ENCODE measurements around the gene SLC6A18. TPM values are rescaled to one million over a fixed set of nuclear protein-coding genes. Genes with fewer than 3 reads are reported as not detected.

SLC6A18 gene
- total RNA-seq, 5 donors from 2014 or later (not counting 1 experiment from before 2014, with no cell fraction given) = not detected

- POLR2A ChIA-PET = interaction anchor here in 1 of 2 donors (0.7 kb wide), 1 partner anchor 197 kb away, joined by 5 read pairs; no protein-coding TSS in a partner anchor
- ATAC-seq (replicated peaks in 1 of 4) (no peak), DNase-seq (no peak)
- Histone ChIP-seq H3K27ac (ENCODE audit: low read length) (no peak overlapping the region), H3K36me3 (ENCODE audit: control insufficient read depth in 2 of 2, extremely low read depth in 1 of 2, insufficient read depth in 1 of 2, low read length in 1 of 2) (no peaks in the 10 kb centered on the region), H3K27me3 (replicated peaks in 1 of 2; ENCODE audit: control insufficient read depth in 2 of 2, extremely low read depth in 1 of 2, insufficient read depth in 2 of 2, low read length in 1 of 2) (peaks cover 0 to 56% of the 10 kb centered on the region in 2 experiments), H3K9me3 (no peaks in the 10 kb centered on the region), H3K4me3 (ENCODE audit: control insufficient read depth in 1 of 2, extremely low read depth in 1 of 2, low read length in 1 of 2) (no peak overlapping the region), H3K4me1 (ENCODE audit: control insufficient read depth in 1 of 2, extremely low read depth in 1 of 2, insufficient read depth in 2 of 2, low read length in 2 of 2) (peaks cover 0 to 3% of the 10 kb centered on the region in 2 experiments)
- H3K27me3 Mint-ChIP-seq = peaks cover 9 to 21% of the 10 kb centered on the region in 2 donors
- H3K9me3 Mint-ChIP-seq = peaks cover 8 to 13% (median 8%) of the 10 kb centered on the region in 3 donors
- peaks cover 0 to 4% (median 4%) of the 10 kb centered on the region in 3 donors for H3K4me1 Mint-ChIP-seq
- WGBS (ENCODE audit: insufficient coverage) = 95% methylated on average over 25 of the region's 25 CpGs
- CTCF ChIA-PET = no interaction called here
- no peak overlapping the region for H3K4me3 Mint-ChIP-seq
- no peak overlapping the region for H3K27ac Mint-ChIP-seq
- H3K36me3 Mint-ChIP-seq = peaks cover 3% of the 10 kb centered on the region
Observed at GRCh38 chr5:1232780-1233179, 7.6 kb downstream of the SLC6A18 start.

DNA sequence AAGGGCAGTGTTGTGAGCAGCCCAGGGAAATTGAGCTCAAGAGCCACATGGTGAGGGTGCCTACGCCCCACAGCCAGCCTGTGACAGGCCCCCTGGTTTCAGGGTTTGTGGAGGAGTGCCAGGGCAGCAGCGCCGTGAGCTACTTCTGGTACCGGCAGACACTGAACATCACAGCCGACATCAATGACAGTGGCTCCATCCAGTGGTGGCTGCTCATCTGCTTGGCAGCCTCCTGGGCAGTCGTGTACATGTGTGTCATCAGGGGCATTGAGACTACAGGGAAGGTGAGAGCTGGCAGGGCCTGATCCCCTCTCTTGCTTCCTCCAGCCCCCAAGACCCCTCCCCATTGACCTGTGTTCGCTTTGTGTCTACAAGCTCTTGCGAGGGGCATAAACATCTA, 10.2 kb downstream of the SLC6A18 start:
- H3K36me3 ChIP-seq (ENCODE audit: control insufficient read depth in 2 of 2, extremely low read depth in 1 of 2, insufficient read depth in 1 of 2, low read length in 1 of 2) = no peaks in the 10 kb centered on the region
- DNase-seq = no peak
- ChIA-PET CTCF (no interaction called here), POLR2A (no interaction called here)
- H3K4me3 ChIP-seq (ENCODE audit: control insufficient read depth in 1 of 2, extremely low read depth in 1 of 2, low read length in 1 of 2) = no peak overlapping the region
- no peaks in the 10 kb centered on the region for H3K9me3 ChIP-seq
- H3K27ac ChIP-seq (ENCODE audit: low read length) = no peak overlapping the region
- Mint-ChIP-seq H3K27me3 (peaks cover 3 to 5% of the 10 kb centered on the region in 2 donors), H3K36me3 (peaks cover 3% of the 10 kb centered on the region), H3K9me3 (peaks cover 8 to 13% (median 8%) of the 10 kb centered on the region in 3 donors), H3K27ac (no peak overlapping the region), H3K4me3 (no peak overlapping the region), H3K4me1 (no peaks in the 10 kb centered on the region)
- no peaks in the 10 kb centered on the region for H3K4me1 ChIP-seq (ENCODE audit: control insufficient read depth in 1 of 2, extremely low read depth in 1 of 2, insufficient read depth in 2 of 2, low read length in 2 of 2)
- no peak for ATAC-seq (replicated peaks in 1 of 4)
- 87% methylated on average over 7 of the region's 8 CpGs for WGBS (ENCODE audit: insufficient coverage)
- peaks cover 0 to 37% of the 10 kb centered on the region in 2 experiments for H3K27me3 ChIP-seq (replicated peaks in 1 of 2; ENCODE audit: control insufficient read depth in 2 of 2, extremely low read depth in 1 of 2, insufficient read depth in 2 of 2, low read length in 1 of 2)

- H3K36me3 Mint-ChIP-seq = peaks cover 3% of the 10 kb centered on the region
- no CpG with 5 or more reads among the region's 1 CpG for WGBS (ENCODE audit: insufficient coverage)
- POLR2A ChIA-PET = no interaction called here
Observed at GRCh38 chr5:1235838-1236237, 10.7 kb downstream of the SLC6A18 start.

GRCh38 chr5:1239505-1240251, 14.5 kb downstream of the SLC6A18 start:
- Histone ChIP-seq H3K36me3 (ENCODE audit: control insufficient read depth in 2 of 2, extremely low read depth in 1 of 2, insufficient read depth in 1 of 2, low read length in 1 of 2) (no peaks in the 10 kb centered on the region), H3K4me3 (ENCODE audit: control insufficient read depth in 1 of 2, extremely low read depth in 1 of 2, low read length in 1 of 2) (no peak overlapping the region), H3K27ac (ENCODE audit: low read length) (no peak overlapping the region), H3K4me1 (ENCODE audit: control insufficient read depth in 1 of 2, extremely low read depth in 1 of 2, insufficient read depth in 2 of 2, low read length in 2 of 2) (no peaks in the 10 kb centered on the region), H3K9me3 (no peaks in the 10 kb centered on the region), H3K27me3 (replicated peaks in 1 of 2; ENCODE audit: control insufficient read depth in 2 of 2, extremely low read depth in 1 of 2, insufficient read depth in 2 of 2, low read length in 1 of 2) (peaks cover 0 to 26% of the 10 kb centered on the region in 2 experiments)
- H3K36me3 Mint-ChIP-seq = peaks cover 3% of the 10 kb centered on the region
- H3K27me3 Mint-ChIP-seq = peaks cover 0 to 3% of the 10 kb centered on the region in 2 donors
- H3K4me1 Mint-ChIP-seq = no peaks in the 10 kb centered on the region
- ATAC-seq (replicated peaks in 1 of 4) (no peak), DNase-seq (no peak)
- peaks cover 8 to 13% (median 8%) of the 10 kb centered on the region in 3 donors for H3K9me3 Mint-ChIP-seq
- no peak overlapping the region for H3K27ac Mint-ChIP-seq
- H3K4me3 Mint-ChIP-seq = no peak overlapping the region
- POLR2A ChIA-PET = no interaction called here
- CTCF ChIA-PET = no interaction called here
- 89% methylated on average over 18 of the region's 22 CpGs for WGBS (ENCODE audit: insufficient coverage)

More at GRCh38 chr5:1235838-1236237, 10.7 kb downstream of the SLC6A18 start:
- Mint-ChIP-seq H3K4me3 (no peak overlapping the region), H3K27ac (no peak overlapping the region), H3K4me1 (no peaks in the 10 kb centered on the region), H3K9me3 (peaks cover 8 to 13% (median 8%) of the 10 kb centered on the region in 3 donors), H3K27me3 (peaks cover 0 to 2% of the 10 kb centered on the region in 2 donors)
- Histone ChIP-seq H3K4me1 (ENCODE audit: control insufficient read depth in 1 of 2, extremely low read depth in 1 of 2, insufficient read depth in 2 of 2, low read length in 2 of 2) (no peaks in the 10 kb centered on the region), H3K36me3 (ENCODE audit: control insufficient read depth in 2 of 2, extremely low read depth in 1 of 2, insufficient read depth in 1 of 2, low read length in 1 of 2) (no peaks in the 10 kb centered on the region), H3K27me3 (replicated peaks in 1 of 2; ENCODE audit: control insufficient read depth in 2 of 2, extremely low read depth in 1 of 2, insufficient read depth in 2 of 2, low read length in 1 of 2) (peaks cover 0 to 32% of the 10 kb centered on the region in 2 experiments), H3K9me3 (no peaks in the 10 kb centered on the region), H3K4me3 (ENCODE audit: control insufficient read depth in 1 of 2, extremely low read depth in 1 of 2, low read length in 1 of 2) (no peak overlapping the region), H3K27ac (ENCODE audit: low read length) (no peak overlapping the region)
- ATAC-seq (replicated peaks in 1 of 4) (no peak), DNase-seq (no peak)
- CTCF ChIA-PET = no interaction called here

GRCh38 chr5:1240496-1241260, 15.5 kb downstream of the SLC6A18 start:
- Histone ChIP-seq H3K27me3 (replicated peaks in 1 of 2; ENCODE audit: control insufficient read depth in 2 of 2, extremely low read depth in 1 of 2, insufficient read depth in 2 of 2, low read length in 1 of 2) (peaks cover 0 to 28% of the 10 kb centered on the region in 2 experiments), H3K9me3 (no peaks in the 10 kb centered on the region), H3K4me3 (ENCODE audit: control insufficient read depth in 1 of 2, extremely low read depth in 1 of 2, low read length in 1 of 2) (no peak overlapping the region), H3K4me1 (ENCODE audit: control insufficient read depth in 1 of 2, extremely low read depth in 1 of 2, insufficient read depth in 2 of 2, low read length in 2 of 2) (no peaks in the 10 kb centered on the region), H3K27ac (ENCODE audit: low read length) (no peak overlapping the region), H3K36me3 (ENCODE audit: control insufficient read depth in 2 of 2, extremely low read depth in 1 of 2, insufficient read depth in 1 of 2, low read length in 1 of 2) (no peaks in the 10 kb centered on the region)
- no peak for ATAC-seq (replicated peaks in 1 of 4)
- DNase-seq = no peak
- peaks cover 0 to 5% of the 10 kb centered on the region in 2 donors for H3K27me3 Mint-ChIP-seq
- WGBS (ENCODE audit: insufficient coverage) = 85% methylated on average over 27 of the region's 29 CpGs
- H3K36me3 Mint-ChIP-seq = peaks cover 3% of the 10 kb centered on the region
- H3K27ac Mint-ChIP-seq = no peak overlapping the region
- no peak overlapping the region for H3K4me3 Mint-ChIP-seq
- ChIA-PET CTCF (no interaction called here), POLR2A (no interaction called here)
- H3K4me1 Mint-ChIP-seq = no peaks in the 10 kb centered on the region
- peaks cover 6 to 10% (median 6%) of the 10 kb centered on the region in 3 donors for H3K9me3 Mint-ChIP-seq

GRCh38 chr5:1241509-1242080, 16.4 kb downstream of the SLC6A18 start:
- peaks cover 0 to 5% of the 10 kb centered on the region in 2 donors for H3K27me3 Mint-ChIP-seq
- Histone ChIP-seq H3K4me3 (ENCODE audit: control insufficient read depth in 1 of 2, extremely low read depth in 1 of 2, low read length in 1 of 2) (no peak overlapping the region), H3K27ac (ENCODE audit: low read length) (no peak overlapping the region), H3K4me1 (ENCODE audit: control insufficient read depth in 1 of 2, extremely low read depth in 1 of 2, insufficient read depth in 2 of 2, low read length in 2 of 2) (peaks cover 0 to under 1% of the 10 kb centered on the region in 2 experiments), H3K36me3 (ENCODE audit: control insufficient read depth in 2 of 2, extremely low read depth in 1 of 2, insufficient read depth in 1 of 2, low read length in 1 of 2) (no peaks in the 10 kb centered on the region), H3K27me3 (replicated peaks in 1 of 2; ENCODE audit: control insufficient read depth in 2 of 2, extremely low read depth in 1 of 2, insufficient read depth in 2 of 2, low read length in 1 of 2) (peaks cover 0 to 35% of the 10 kb centered on the region in 2 experiments), H3K9me3 (no peaks in the 10 kb centered on the region)
- no peaks in the 10 kb centered on the region for H3K36me3 Mint-ChIP-seq
- no peak overlapping the region for H3K27ac Mint-ChIP-seq
- ATAC-seq (replicated peaks in 1 of 4) = no peak
- 90% methylated on average over 20 of the region's 22 CpGs for WGBS (ENCODE audit: insufficient coverage)
- ChIA-PET POLR2A (no interaction called here), CTCF (no interaction called here)
- peaks cover 0 to under 1% (median 0%) of the 10 kb centered on the region in 3 donors for H3K9me3 Mint-ChIP-seq
- no peaks in the 10 kb centered on the region for H3K4me1 Mint-ChIP-seq
- no peak overlapping the region for H3K4me3 Mint-ChIP-seq
- DNase-seq = no peak

Data from T-cell (primary cell).